ENCODE data around the gene MSANTD2. TPM values are rescaled to one million over a fixed set of nuclear protein-coding genes. Genes with fewer than 3 reads are reported as not detected.

MSANTD2 gene
- total and polyA plus RNA-seq, 9 of the 15 experiments (the other 6 are each of a cell fraction or from before 2014, with no cell fraction given) = 1.3 to 9.9 (median 5.3) TPM

DNA sequence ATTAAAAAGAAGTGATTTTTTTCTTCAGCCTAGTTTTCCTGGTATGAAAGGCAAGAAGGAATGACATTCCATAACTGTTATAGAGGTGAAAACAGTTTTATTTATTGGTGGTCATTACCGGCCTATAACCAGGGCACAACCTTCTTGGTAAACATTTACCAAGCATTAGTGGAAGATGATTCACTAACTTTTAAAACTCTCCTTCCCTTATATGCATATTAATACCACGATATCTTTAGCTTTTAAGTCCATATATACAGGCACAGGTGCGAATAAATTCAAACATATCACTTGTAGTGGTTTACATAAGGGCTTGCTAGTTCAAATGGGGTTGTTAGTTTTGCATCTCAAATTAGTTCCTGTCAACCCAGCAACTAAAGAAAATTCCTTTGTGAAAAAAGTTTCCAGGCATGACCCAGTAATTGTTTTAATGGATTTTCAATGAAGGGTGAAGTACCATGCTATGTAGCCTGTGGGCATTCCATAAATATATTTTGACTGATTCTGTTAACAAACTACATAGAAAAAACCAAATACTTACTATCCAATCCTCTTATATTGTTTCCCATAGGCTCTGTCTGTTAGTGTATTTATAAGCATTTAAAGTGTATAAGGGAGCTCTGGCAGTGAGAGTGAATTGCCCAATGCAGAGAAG is 34.4 kb upstream of the MSANTD2 start:
- H3K27ac ChIP-seq (ENCODE audit: extremely low read depth, low read depth, low read length) = no peak overlapping the region
- TF ChIP-seq, protein P1, sequence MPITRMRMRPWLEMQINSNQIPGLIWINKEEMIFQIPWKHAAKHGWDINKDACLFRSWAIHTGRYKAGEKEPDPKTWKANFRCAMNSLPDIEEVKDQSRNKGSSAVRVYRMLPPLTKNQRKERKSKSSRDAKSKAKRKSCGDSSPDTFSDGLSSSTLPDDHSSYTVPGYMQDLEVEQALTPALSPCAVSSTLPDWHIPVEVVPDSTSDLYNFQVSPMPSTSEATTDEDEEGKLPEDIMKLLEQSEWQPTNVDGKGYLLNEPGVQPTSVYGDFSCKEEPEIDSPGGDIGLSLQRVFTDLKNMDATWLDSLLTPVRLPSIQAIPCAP (CRISPR knock-in tag; IDR thresholded peaks at IDR 0.05; ENCODE audit: borderline replicate concordance) = no peak
- TF ChIP-seq ELF1 (tag; IDR thresholded peaks at IDR 0.05) (no peak), MEIS2 (IDR thresholded peaks at IDR 0.05; ENCODE audit: partially characterized antibody) (no peak), SPI1 (IDR thresholded peaks at IDR 0.05; ENCODE audit: borderline replicate concordance, low read depth, low read length) (no peak)
- TF ChIP-seq, protein P2, sequence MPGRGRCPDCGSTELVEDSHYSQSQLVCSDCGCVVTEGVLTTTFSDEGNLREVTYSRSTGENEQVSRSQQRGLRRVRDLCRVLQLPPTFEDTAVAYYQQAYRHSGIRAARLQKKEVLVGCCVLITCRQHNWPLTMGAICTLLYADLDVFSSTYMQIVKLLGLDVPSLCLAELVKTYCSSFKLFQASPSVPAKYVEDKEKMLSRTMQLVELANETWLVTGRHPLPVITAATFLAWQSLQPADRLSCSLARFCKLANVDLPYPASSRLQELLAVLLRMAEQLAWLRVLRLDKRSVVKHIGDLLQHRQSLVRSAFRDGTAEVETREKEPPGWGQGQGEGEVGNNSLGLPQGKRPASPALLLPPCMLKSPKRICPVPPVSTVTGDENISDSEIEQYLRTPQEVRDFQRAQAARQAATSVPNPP (IDR thresholded peaks at IDR 0.05; ENCODE audit: borderline replicate concordance, insufficient read depth, insufficient read length) = no peak
- no peak overlapping the region for H3K4me2 ChIP-seq (ENCODE audit: insufficient read depth, low read length)
- in situ Hi-C loops (cut with MboI) = loop anchor here (5.0 to 25.0 kb wide), 2 partner anchors 162 to 422 kb away; partner anchors contain the start of genes OR8B4, SIAE and SPA17
- no peaks in the 10 kb centered on the region for H3K79me2 ChIP-seq (ENCODE audit: control insufficient read depth, insufficient read depth, low read length)
- no peak for DNase-seq (ENCODE audit: extremely low read depth in 1 of 4, low spot score in 3 of 4)
- peaks cover 0 to 8% of the 10 kb centered on the region in 2 experiments; a peak in 2 of 5 replicates for H3K4me1 ChIP-seq (replicated peaks in 1 of 2; ENCODE audit: control insufficient read depth in 2 of 2, insufficient read depth in 2 of 2, low read length in 2 of 2)
- intact Hi-C loops (cut with micrococcal nuclease) = no loop called here
- H3K4me3 ChIP-seq = no peak overlapping the region
- no peaks in the 10 kb centered on the region for H3K9me3 ChIP-seq (replicated peaks; ENCODE audit: control insufficient read depth, insufficient read depth, low read depth, low read length)
- H2AFZ ChIP-seq (ENCODE audit: low read depth, low read length) = no peak overlapping the region
- ATAC-seq = no peak
- no TSS peak for BruUV-seq (replicated peaks)
- peaks cover 27 to 40% of the 10 kb centered on the region in 2 experiments for H3K27me3 ChIP-seq (ENCODE audit: control insufficient read depth in 2 of 2, insufficient read depth in 2 of 2, low read length in 2 of 2)
- no peak for FAIRE-seq
- CTCF ChIA-PET (ENCODE audit: low intra/inter-chr PET ratio) = no interaction called here
- H3K36me3 ChIP-seq (ENCODE audit: control insufficient read depth, insufficient read depth, low read length) = no peaks in the 10 kb centered on the region
- H3K9ac ChIP-seq (ENCODE audit: insufficient read depth in 1 of 2, low read depth in 2 of 2, low read length in 2 of 2) = no peak overlapping the region
- POLR2A ChIA-PET = interaction anchor here (0.6 to 1.1 kb wide), 2 partner anchors 165 to 375 kb away, joined by 4 read pairs; no protein-coding TSS in a partner anchor
- WGBS (ENCODE audit: insufficient coverage, low coverage, missing lambda C conversion rate) = 5% methylated on average over 3 of the region's 3 CpGs
- H4K20me1 ChIP-seq (replicated peaks; ENCODE audit: control insufficient read depth, insufficient read depth, low read length) = no peaks in the 10 kb centered on the region
- H3K9me1 ChIP-seq (ENCODE audit: control insufficient read depth, insufficient read depth, low read length) = no peaks in the 10 kb centered on the region
